Nephron (organoid): ENCODE results near the gene WDR18.

Source experiments
- H3K27ac Mint-ChIP-seq, 3 experiments: 2 replicates each; pipeline ENCODE4 v1.8.0; 2020; ENCODE audit warnings: mixed read lengths in 3 of 3, mild to moderate bottlenecking in 2 of 3, moderate library complexity in 1 of 3
- H3K27me3 Mint-ChIP-seq: 2 replicates; pipeline ENCODE4 v1.8.0; 2021; ENCODE audit warnings: low read depth, mild to moderate bottlenecking, moderate library complexity, mixed read lengths
- H3K36me3 Mint-ChIP-seq: 2 replicates; pipeline ENCODE4 v1.8.0; 2020; ENCODE audit warnings: low read depth, mixed read lengths
- H3K4me1 Mint-ChIP-seq: 2 replicates; pipeline ENCODE4 v1.8.0; 2020; ENCODE audit warnings: mixed read lengths
- H3K4me3 Mint-ChIP-seq, 3 experiments: 2 replicates each; pipeline ENCODE4 v1.8.0; 2020; ENCODE audit warnings: mild to moderate bottlenecking in 3 of 3, mixed read lengths in 3 of 3, moderate library complexity in 2 of 3
- H3K9me3 Mint-ChIP-seq: 2 replicates; pipeline ENCODE4 v1.8.0; 2020; ENCODE audit warnings: mixed read lengths
- TF ChIP-seq, protein P1 (sequence below), 3 experiments: fragments of 200-600 bp; sonication (generic); IDR thresholded peaks; one replicate each; pipeline ENCODE4 v1.5.0; 2021; ENCODE audit warnings: antibody characterized with exemption in 3 of 3; ENCODE audit not compliant: unreplicated experiment in 3 of 3

Gene WDR18

DNA sequence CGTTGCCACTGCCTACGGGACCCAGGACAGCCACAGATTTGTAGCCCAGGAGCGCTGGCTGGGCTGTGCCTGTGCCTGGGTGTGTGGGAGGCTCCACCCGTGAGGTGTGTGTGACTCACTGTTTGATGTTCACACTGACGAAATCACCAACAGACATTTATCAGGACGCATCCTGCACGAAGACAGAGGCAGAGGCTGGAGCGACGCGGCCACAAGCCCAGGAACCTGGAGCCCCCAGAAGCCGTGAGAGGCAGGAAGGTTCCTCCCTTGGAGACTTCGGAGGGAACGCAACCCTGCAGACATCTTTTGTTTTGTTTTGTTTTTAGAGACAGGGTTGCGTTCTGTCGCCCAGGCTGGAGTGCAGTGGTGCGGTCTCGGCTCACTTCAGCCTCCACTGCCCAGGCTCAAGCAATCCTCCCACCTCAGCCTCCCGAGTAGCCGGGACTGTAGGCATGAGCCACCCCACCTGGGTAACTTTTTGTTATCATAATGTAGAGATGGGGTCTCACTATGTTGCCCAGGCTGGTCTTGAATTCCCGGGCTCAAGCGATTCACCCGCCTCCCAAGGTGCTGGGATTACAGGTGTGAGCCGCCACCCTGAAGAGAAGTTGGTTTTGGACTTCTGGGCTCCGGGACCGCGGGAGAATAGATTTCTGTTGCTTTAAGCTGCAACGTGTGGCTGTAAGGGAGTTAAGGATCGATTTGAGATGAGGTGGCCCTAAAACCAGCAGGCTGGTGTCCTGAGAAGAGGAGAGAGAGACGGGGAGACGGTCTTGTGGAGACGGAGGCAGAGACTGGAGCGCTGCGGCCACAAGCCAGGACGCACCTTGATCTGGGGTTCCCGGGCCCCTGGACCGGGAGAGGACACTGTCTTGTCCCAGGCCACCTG is 24.9 kb upstream of the WDR18 start:
- TF ChIP-seq, protein P1, sequence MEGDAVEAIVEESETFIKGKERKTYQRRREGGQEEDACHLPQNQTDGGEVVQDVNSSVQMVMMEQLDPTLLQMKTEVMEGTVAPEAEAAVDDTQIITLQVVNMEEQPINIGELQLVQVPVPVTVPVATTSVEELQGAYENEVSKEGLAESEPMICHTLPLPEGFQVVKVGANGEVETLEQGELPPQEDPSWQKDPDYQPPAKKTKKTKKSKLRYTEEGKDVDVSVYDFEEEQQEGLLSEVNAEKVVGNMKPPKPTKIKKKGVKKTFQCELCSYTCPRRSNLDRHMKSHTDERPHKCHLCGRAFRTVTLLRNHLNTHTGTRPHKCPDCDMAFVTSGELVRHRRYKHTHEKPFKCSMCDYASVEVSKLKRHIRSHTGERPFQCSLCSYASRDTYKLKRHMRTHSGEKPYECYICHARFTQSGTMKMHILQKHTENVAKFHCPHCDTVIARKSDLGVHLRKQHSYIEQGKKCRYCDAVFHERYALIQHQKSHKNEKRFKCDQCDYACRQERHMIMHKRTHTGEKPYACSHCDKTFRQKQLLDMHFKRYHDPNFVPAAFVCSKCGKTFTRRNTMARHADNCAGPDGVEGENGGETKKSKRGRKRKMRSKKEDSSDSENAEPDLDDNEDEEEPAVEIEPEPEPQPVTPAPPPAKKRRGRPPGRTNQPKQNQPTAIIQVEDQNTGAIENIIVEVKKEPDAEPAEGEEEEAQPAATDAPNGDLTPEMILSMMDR (IDR thresholded peaks at IDR 0.05; ENCODE audit: unreplicated experiment in 3 of 3) = no peak
- H3K4me1 Mint-ChIP-seq = peaks cover 15% of the 10 kb centered on the region

DNA sequence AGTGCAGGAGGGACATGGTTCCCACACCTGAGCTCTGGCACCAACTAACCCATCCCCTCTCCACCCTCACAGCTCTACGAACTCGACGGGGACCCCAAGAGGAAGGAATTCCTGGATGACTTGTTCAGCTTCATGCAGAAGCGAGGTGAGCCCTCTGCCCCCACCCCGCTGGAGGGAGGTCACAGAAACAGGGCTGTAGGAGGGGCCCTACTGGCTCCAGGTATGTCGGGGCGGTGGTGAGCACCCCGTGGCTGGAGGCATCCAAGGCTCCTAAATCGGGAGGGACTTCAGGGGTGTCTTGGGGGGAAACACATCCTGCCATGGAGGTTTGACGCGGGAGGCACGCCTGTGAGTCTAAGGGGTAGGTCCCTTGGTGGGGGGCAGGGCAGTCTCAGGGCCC is 24.1 kb upstream of the WDR18 start:
- Mint-ChIP-seq H3K36me3 (peaks cover 35% of the 10 kb centered on the region), H3K27me3 (no peaks in the 10 kb centered on the region), H3K9me3 (no peaks in the 10 kb centered on the region), H3K27ac (peak overlapping the region in 2 of 3 experiments; percentile 29 to 54), H3K4me1 (peaks cover 15% of the 10 kb centered on the region), H3K4me3 (peak overlapping the region in 1 of 3 experiments; percentile 16)
- TF ChIP-seq, protein P1 (IDR thresholded peaks at IDR 0.05; ENCODE audit: unreplicated experiment in 3 of 3) = no peak

More for the DNA sequence above, 24.9 kb upstream of the WDR18 start:
- Mint-ChIP-seq H3K27ac (peak overlapping the region; percentile 60 to 89 (median 88)), H3K36me3 (peaks cover 27% of the 10 kb centered on the region), H3K9me3 (no peaks in the 10 kb centered on the region), H3K27me3 (no peaks in the 10 kb centered on the region), H3K4me3 (peak overlapping the region in 2 of 3 experiments; percentile 27 to 29)

DNA sequence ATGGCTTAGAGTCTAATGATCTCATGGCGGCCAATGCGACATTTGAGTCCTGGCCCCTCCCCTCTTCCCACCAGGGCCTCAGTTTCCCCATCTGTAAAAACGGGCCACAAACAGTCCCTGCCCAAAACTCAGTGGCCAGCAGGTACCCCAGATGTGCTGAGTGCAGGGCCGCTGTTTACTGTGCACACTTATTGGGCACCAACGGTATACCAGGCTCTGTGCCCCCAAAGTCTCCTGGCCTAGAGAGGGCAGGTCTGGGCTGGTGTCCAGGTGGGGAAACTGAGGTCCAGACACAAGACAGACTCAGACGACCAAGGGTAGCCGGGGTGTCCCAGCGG is 23.6 kb upstream of the WDR18 start:
- Mint-ChIP-seq H3K27ac (peak overlapping the region in 1 of 3 experiments; percentile 52), H3K4me3 (peak overlapping the region in 1 of 3 experiments; percentile 25), H3K27me3 (no peaks in the 10 kb centered on the region), H3K4me1 (peaks cover 15% of the 10 kb centered on the region), H3K9me3 (no peaks in the 10 kb centered on the region), H3K36me3 (peaks cover 40% of the 10 kb centered on the region)
- TF ChIP-seq, protein P1 (IDR thresholded peaks at IDR 0.05; ENCODE audit: unreplicated experiment in 3 of 3) = no peak

DNA sequence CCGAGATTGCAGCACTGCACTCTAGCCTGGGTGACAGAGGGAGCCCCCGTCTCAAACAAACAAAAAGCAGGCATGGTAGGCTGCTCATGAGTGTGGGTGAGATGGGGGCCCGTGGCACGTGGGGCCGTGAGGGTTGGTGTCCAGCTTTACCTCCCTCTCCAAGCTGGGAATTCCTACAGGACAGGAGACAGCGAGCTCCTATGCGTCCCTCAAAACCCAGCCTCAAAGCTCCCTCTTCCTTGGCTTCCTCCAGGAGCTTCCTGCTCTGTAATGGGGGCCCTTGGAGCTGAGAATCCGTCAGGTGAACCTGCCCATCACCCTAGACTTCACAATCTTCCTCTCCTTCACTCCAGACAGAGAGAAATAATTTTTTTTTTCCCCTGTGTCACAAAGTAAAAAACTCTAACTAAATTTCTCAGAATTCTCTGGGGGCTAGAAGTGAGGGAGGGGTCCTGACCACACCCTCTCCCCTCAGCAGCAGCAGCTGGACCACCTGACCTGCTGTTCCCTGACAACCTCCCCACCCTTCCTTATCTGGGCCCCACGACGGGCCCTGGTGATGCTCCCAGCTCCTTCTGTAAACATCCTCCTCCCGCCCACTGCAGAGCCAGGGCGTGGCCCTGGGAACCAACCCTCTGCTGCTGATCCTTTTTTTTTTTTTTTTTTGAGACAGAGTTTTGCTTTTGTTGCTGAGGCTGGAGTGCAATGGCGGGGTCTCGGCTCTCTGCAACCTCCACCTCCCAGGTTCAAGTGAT is 22.1 kb upstream of the WDR18 start:
- H3K9me3 Mint-ChIP-seq = no peaks in the 10 kb centered on the region
- peak overlapping the region in 2 of 3 experiments; percentile 46 to 47 for H3K4me3 Mint-ChIP-seq
- H3K27me3 Mint-ChIP-seq = no peaks in the 10 kb centered on the region
- TF ChIP-seq, protein P1 (IDR thresholded peaks at IDR 0.05; ENCODE audit: unreplicated experiment in 3 of 3) = no peak
- peaks cover 55% of the 10 kb centered on the region for H3K36me3 Mint-ChIP-seq
- peaks cover 9% of the 10 kb centered on the region for H3K4me1 Mint-ChIP-seq
- H3K27ac Mint-ChIP-seq = peak overlapping the region; percentile 79 to 97 (median 96)

DNA sequence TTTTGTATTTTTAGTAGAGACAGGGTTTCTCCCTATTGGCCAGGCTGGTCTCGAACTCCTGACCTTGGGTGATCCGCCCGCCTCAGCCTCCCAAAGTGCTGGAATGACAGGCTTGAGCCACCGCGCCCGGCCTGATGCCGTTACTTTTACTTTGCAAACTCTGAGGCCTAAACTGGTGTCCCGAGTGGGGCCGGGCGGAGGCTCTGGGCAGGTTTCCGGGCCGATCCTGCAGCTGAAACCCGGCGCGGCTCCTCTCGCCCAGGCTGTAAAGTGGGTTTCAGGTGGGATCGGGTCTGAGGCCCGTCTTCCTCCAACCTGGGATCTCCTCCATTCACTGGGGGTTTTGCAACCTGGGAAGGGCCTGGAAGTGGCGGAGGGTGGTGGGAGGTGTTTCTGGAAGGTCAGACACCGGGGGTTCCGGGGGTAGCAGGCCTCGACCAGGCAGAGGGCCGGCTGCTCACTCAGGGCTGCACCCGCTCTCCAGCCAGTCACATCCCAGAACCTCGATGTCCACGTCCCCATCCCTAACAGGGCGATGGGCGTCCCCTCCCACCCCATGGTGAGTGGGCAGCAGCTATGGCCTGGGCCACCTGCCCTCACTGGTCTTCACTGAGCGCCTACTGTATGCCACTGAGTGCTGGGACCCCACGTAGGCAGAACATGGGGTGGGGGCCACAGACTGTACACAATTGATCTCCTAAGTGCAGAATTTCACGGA is 21.3 kb upstream of the WDR18 start:
- Mint-ChIP-seq H3K27me3 (no peaks in the 10 kb centered on the region), H3K36me3 (peaks cover 62% of the 10 kb centered on the region), H3K4me3 (peak overlapping the region in 2 of 3 experiments; percentile 5 to 22), H3K27ac (peak overlapping the region; percentile 44 to 97 (median 92)), H3K4me1 (peaks cover 5% of the 10 kb centered on the region), H3K9me3 (no peaks in the 10 kb centered on the region)
- TF ChIP-seq, protein P1 (IDR thresholded peaks at IDR 0.05; ENCODE audit: unreplicated experiment in 3 of 3) = no peak
